Mucosa of stomach (tissue), 1 donor: ENCODE measurements around the gene NCK1.
"Not testable (repeated sequence)": the region's sequence is repeated elsewhere in the genome, so short reads cannot be mapped to it uniquely, and the experiment has no call there.

Experiments used
- H3K27me3 ChIP-seq: one replicate; pipeline ENCODE4 v1.7.0; 2013; ENCODE audit warnings: mild to moderate bottlenecking, low read length; ENCODE audit not compliant: control insufficient read depth, insufficient read depth
- H3K36me3 ChIP-seq: one replicate; pipeline ENCODE4 v1.7.0; 2013; ENCODE audit warnings: low read length; ENCODE audit not compliant: control insufficient read depth, insufficient read depth
- H3K4me1 ChIP-seq: one replicate; pipeline ENCODE4 v1.7.0; 2013; ENCODE audit warnings: mild to moderate bottlenecking, low read length; ENCODE audit not compliant: control insufficient read depth, insufficient read depth
- H3K4me3 ChIP-seq: one replicate; pipeline ENCODE4 v1.7.0; 2013; ENCODE audit warnings: low read length
- H3K9ac ChIP-seq: one replicate; pipeline ENCODE4 v1.7.0; 2013; ENCODE audit warnings: mild to moderate bottlenecking, low read length, moderate library complexity
- H3K9me3 ChIP-seq: one replicate; pipeline ENCODE4 v1.7.0; 2013; ENCODE audit warnings: mild to moderate bottlenecking, low read length, moderate library complexity; ENCODE audit not compliant: control insufficient read depth
- donor health status: Pancreatic carcinoma.

NCK1 gene

DNA sequence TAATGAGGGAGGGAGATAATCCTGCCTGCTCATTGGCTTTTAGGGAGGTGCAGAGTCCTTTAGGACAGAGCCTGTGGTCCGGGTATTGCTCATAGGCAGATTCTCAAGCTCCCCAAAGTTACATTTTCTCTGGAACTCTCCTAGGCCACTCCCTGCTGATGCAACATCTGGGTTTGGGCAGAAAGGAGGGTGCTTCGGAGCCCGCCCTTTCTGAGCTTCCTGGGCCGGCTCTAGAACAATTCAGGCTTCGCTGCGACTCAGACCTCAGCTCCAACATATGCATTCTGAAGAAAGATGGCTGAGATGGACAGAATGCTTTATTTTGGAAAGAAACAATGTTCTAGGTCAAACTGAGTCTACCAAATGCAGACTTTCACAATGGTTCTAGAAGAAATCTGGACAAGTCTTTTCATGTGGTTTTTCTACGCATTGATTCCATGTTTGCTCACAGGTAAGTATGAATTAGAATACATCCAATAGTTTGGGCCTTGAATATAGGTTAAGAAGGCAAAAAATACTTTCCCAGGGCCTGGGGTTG, 95.8 kb downstream of the NCK1 start, which contains the start of gene IL20RB:
Gene IL20RB, plus strand, starts transcription at position 233 of the 538 bp plus-strand sequence. Its CDS starts 131 bp downstream, at position 364.
- no peaks in the 10 kb centered on the region for H3K27me3 ChIP-seq
- H3K9ac ChIP-seq, result no peak within 1 kb of the TSS
- H3K9me3 ChIP-seq, result no peaks in the 10 kb centered on the region
- H3K36me3 ChIP-seq, result no peaks in the 10 kb centered on the region
- no peak within 1 kb of the TSS for H3K4me3 ChIP-seq
- H3K4me1 ChIP-seq, result peaks cover 20% of the 10 kb centered on the region

GRCh38 chr3:136958939-136959338, 96.9 kb downstream of the NCK1 start:
- H3K4me1 ChIP-seq, result peaks cover 20% of the 10 kb centered on the region
- H3K9me3 ChIP-seq, result no peaks in the 10 kb centered on the region
- no peak overlapping the region for H3K9ac ChIP-seq
- no peaks in the 10 kb centered on the region for H3K27me3 ChIP-seq
- no peaks in the 10 kb centered on the region for H3K36me3 ChIP-seq
- no peak overlapping the region for H3K4me3 ChIP-seq

- H3K9me3 ChIP-seq, result no peaks in the 10 kb centered on the region
- H3K27me3 ChIP-seq, result no peaks in the 10 kb centered on the region
- H3K4me1 ChIP-seq, result peaks cover 20% of the 10 kb centered on the region
- no peak overlapping the region for H3K4me3 ChIP-seq
- no peak overlapping the region for H3K9ac ChIP-seq
- H3K36me3 ChIP-seq, result no peaks in the 10 kb centered on the region
Measured at GRCh38 chr3:136959599-136959998, 97.6 kb downstream of the NCK1 start.

GRCh38 chr3:136960838-136961836, 99.1 kb downstream of the NCK1 start:
- Histone ChIP-seq H3K4me3 (no peak overlapping the region), H3K9me3 (no peaks in the 10 kb centered on the region), H3K27me3 (no peaks in the 10 kb centered on the region), H3K36me3 (no peaks in the 10 kb centered on the region), H3K9ac (no peak overlapping the region), H3K4me1 (peaks cover 7% of the 10 kb centered on the region)

DNA sequence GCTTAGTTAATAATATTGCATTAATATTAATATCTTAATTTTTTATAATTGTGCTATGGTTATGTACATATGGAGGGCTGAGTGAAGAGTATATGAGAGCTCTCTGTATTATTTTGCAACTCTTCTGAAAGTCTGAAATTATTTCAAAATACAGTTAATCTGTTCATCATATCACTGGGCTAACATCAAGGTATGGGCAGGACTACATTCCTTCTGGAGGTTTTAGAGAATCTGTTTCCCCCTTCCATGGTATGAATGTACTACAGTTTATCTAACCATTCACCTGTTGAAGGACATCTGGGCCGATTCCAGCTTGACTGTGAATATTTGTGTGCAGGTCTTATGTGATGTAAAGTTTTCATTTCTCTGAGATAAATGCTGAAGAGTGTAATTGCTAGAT, 100.9 kb downstream of the NCK1 start:
- Histone ChIP-seq H3K4me3 (no peak overlapping the region), H3K27me3 (no peaks in the 10 kb centered on the region), H3K9me3 (no peaks in the 10 kb centered on the region), H3K4me1 (no peaks in the 10 kb centered on the region), H3K36me3 (no peaks in the 10 kb centered on the region), H3K9ac (no peak overlapping the region)

DNA sequence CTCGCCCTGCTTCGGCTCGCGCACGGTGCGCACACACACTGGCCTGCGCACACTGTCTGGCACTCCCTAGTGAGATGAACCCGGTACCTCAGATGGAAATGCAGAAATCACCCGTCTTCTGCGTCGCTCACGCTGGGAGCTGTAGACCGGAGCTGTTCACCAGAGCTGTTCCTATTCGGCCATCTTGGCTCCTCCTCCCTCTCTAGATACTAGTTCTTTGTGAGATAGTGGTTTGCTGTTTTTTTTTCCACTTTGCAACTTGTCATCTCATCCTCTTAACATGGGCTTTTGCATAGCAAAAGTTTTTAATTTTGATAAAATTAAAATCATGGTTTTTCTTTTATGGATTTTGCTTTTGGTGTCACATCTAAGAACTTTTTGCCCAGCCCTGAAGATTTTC, 107.5 kb downstream of the NCK1 start:
- H3K9me3 ChIP-seq, H3K4me3 ChIP-seq, H3K36me3 ChIP-seq, H3K4me1 ChIP-seq, H3K27me3 ChIP-seq, H3K9ac ChIP-seq: not testable (repeated sequence)

- Histone ChIP-seq H3K27me3 (no peaks in the 10 kb centered on the region), H3K9me3 (no peaks in the 10 kb centered on the region), H3K36me3 (no peaks in the 10 kb centered on the region)
Measured at GRCh38 chr3:136973352-136973751, 111.3 kb downstream of the NCK1 start.

GRCh38 chr3:136974670-136975069, 112.7 kb downstream of the NCK1 start:
- H3K4me1 ChIP-seq, result no peaks in the 10 kb centered on the region
- H3K9ac ChIP-seq, result no peak overlapping the region
- H3K9me3 ChIP-seq, result no peaks in the 10 kb centered on the region
- H3K4me3 ChIP-seq, result no peak overlapping the region
- no peaks in the 10 kb centered on the region for H3K36me3 ChIP-seq
- no peaks in the 10 kb centered on the region for H3K27me3 ChIP-seq

More at GRCh38 chr3:136973352-136973751, 111.3 kb downstream of the NCK1 start:
- H3K4me1 ChIP-seq, result no peaks in the 10 kb centered on the region
- H3K9ac ChIP-seq, result no peak overlapping the region
- no peak overlapping the region for H3K4me3 ChIP-seq

GRCh38 chr3:136979204-136979603, 117.2 kb downstream of the NCK1 start:
- no peaks in the 10 kb centered on the region for H3K4me1 ChIP-seq
- H3K27me3 ChIP-seq, result no peaks in the 10 kb centered on the region
- H3K9ac ChIP-seq, result no peak overlapping the region
- no peaks in the 10 kb centered on the region for H3K36me3 ChIP-seq
- no peaks in the 10 kb centered on the region for H3K9me3 ChIP-seq
- no peak overlapping the region for H3K4me3 ChIP-seq

- H3K4me1 ChIP-seq, result no peaks in the 10 kb centered on the region
- H3K27me3 ChIP-seq, result no peaks in the 10 kb centered on the region
- H3K9me3 ChIP-seq, result no peaks in the 10 kb centered on the region
- H3K36me3 ChIP-seq, result no peaks in the 10 kb centered on the region
- H3K4me3 ChIP-seq, result no peak overlapping the region
- no peak overlapping the region for H3K9ac ChIP-seq
Measured at GRCh38 chr3:136979684-136980083, 117.7 kb downstream of the NCK1 start.

GRCh38 chr3:136982033-136982432, 120.0 kb downstream of the NCK1 start:
- Histone ChIP-seq H3K4me1 (no peaks in the 10 kb centered on the region), H3K27me3 (no peaks in the 10 kb centered on the region), H3K9me3 (no peaks in the 10 kb centered on the region), H3K9ac (no peak overlapping the region), H3K36me3 (no peaks in the 10 kb centered on the region), H3K4me3 (no peak overlapping the region)

DNA sequence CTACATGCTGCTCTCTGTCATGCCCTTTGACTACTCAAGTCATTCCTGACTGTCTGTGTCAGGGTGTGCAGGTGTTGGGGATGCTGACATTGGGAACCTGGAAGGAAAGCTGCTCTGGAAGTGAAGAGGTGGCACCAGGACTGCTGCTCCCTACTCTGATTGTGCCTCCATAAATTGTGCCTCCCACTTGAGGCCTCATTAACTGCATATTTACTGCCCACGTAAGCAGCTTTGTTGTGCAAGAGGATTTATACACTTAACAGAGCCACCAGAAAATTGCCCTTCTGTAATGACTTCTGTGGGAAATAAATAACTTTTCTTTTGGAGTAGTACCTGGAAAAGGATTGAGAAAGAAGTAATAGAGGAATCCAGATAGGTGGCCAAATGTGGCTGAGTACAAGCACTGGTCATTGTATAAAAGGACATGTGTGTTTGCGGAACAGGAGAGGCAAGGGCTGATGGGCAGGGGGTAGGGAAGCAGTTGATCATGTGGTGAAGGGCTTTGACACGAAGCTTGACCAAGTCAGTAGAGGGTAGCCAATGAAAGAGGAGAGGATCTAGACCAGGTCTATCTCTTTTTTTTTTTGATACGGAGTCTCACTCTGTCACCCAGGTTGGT, 120.6 kb downstream of the NCK1 start:
- no peak overlapping the region for H3K4me3 ChIP-seq
- no peaks in the 10 kb centered on the region for H3K36me3 ChIP-seq
- H3K9ac ChIP-seq, result no peak overlapping the region
- no peaks in the 10 kb centered on the region for H3K4me1 ChIP-seq
- no peaks in the 10 kb centered on the region for H3K27me3 ChIP-seq
- H3K9me3 ChIP-seq, result no peaks in the 10 kb centered on the region
